Measurements from ENCODE around the gene EGLN3. TPM values are rescaled to one million over a fixed set of nuclear protein-coding genes. Genes with fewer than 3 reads are reported as not detected.

EGLN3 gene
- total and polyA plus RNA-seq, 8 donors = 13.9 to 71.2 (median 26.6) TPM

DNA sequence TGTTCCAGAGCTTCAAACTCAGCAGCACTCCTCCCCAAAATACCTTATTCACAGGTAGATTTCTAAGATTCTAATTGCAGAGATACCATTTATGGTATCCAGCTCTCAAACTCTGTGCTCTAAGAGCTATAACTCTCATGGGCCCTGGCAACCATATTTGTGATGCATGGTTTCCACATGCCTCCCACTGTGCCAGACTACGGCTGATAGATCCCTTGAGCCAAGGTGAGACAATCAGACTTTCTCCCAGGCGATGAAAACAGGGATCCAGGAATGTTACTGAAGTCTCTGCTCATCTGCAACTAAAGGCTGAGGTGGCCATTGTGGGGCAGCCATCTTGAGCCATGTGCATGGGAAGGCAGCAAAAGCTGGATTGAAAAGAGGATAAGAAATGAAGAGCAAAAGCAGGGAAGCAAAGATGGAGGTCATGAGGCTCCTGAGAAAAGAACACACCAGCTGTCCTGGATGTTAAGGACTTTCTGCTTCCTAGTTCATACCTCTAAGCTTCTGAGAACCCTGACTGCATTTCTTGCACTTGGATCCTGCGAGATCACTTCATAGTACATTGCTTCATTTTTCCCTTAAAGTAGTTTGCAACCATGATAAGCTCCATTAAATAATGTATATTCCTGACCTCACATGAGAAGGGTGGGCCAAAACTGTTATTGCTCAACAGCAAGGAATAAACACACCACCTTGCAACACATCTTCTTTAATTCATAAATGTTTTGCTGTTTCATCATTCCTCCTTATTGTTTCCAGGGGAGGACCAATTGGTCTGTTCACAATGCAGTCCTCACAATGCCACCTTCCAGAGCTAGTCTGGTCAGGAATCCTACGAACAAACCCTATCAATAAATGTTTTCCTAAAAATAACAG lies 5.4 kb downstream of the EGLN3 start:
- WGBS, 5 donors = 80 to 92% (median 91%) methylated on average over 4 of the region's 4 CpGs
- TF ChIP-seq, protein P1, sequence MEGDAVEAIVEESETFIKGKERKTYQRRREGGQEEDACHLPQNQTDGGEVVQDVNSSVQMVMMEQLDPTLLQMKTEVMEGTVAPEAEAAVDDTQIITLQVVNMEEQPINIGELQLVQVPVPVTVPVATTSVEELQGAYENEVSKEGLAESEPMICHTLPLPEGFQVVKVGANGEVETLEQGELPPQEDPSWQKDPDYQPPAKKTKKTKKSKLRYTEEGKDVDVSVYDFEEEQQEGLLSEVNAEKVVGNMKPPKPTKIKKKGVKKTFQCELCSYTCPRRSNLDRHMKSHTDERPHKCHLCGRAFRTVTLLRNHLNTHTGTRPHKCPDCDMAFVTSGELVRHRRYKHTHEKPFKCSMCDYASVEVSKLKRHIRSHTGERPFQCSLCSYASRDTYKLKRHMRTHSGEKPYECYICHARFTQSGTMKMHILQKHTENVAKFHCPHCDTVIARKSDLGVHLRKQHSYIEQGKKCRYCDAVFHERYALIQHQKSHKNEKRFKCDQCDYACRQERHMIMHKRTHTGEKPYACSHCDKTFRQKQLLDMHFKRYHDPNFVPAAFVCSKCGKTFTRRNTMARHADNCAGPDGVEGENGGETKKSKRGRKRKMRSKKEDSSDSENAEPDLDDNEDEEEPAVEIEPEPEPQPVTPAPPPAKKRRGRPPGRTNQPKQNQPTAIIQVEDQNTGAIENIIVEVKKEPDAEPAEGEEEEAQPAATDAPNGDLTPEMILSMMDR (IDR thresholded peaks at IDR 0.05) = no peak
- no peak for TF ChIP-seq EP300 (IDR thresholded peaks at IDR 0.05)
- no peak for TF ChIP-seq POLR2AphosphoS5 (IDR thresholded peaks at IDR 0.05)
- no peak for TF ChIP-seq POLR2A (IDR thresholded peaks at IDR 0.05)
- Histone ChIP-seq H3K4me3 (no peak overlapping the region), H3K27me3 (peaks cover 0 to 11% (median 0%) of the 10 kb centered on the region in 3 donors), H3K4me1 (peaks cover 35 to 90% (median 62%) of the 10 kb centered on the region in 4 donors), H3K9me3 (no peaks in the 10 kb centered on the region), H3K27ac (peak overlapping the region in 2 of 5 donors; percentile 52), H3K36me3 (no peaks in the 10 kb centered on the region)
- intact Hi-C loops (cut with DNase I; ENCODE audit: low total_unique reads) = no loop called here
- no peak for DNase-seq

DNA sequence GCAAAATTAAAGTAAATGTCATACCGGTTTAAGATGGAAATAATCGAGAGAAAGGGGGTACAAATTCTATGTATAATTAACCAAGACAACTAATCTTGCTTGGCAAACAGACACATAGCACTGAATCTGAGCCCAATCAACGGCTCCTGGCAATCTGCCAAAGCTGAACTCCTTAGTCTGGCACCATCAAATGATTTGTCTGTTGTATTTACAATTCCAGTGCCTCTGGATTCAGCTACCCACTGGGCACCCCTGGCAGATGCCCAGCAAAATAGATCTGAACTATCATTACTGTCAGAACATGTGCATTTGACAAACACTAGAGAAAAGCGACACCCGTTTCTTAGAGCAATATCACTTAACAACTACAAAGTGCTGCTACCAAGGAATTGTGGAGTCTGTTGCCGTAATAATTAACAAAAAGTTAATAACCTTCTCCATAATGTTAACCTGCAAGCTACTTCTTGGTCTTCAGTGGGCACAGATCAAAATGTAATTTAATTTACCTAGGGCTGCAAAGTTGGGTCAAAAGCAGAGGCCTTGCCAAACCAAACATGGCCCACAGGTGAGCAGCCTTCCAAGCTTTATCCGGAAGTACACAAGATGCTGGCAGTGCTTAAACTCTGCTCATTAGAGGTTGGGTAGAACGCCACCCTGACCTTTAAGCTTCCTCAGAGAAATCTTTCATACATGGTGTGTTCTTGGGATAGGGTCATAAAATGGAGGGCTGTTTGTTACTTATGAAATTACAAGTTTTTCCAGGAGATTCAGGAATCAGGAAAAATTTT lies 7.6 kb downstream of the EGLN3 start:
- H3K4me1 ChIP-seq = peaks cover 36 to 98% (median 76%) of the 10 kb centered on the region in 4 donors

DNA sequence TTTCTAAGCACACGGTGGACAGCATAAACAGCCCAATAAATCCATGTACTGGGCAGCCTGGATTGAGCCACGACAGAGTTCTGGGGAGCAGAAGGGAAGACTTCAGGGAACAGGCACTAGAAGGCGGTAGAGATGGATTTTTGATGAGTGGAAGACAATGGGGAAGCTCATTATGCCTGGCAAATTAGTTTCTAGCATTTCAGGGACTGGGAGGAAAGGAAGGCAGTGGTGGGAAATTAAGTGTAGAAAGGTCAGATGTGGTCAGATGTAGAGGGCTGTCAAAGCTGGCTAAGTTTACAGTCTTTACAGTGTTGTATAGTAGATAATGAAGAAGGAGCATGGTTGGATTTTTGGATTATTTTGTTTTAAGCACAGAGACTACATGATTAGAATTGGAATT lies 9.2 kb downstream of the EGLN3 start:
- peak overlapping the region in 2 of 5 donors; percentile 11 to 73 for H3K27ac ChIP-seq
- WGBS, 5 donors = 60 to 85% (median 72%) methylated on average over 3 of the region's 3 CpGs
- H3K4me3 ChIP-seq = no peak overlapping the region
- intact Hi-C loops (cut with DNase I; ENCODE audit: low total_unique reads) = no loop called here
- no peaks in the 10 kb centered on the region for H3K9me3 ChIP-seq
- H3K4me1 ChIP-seq = peaks cover 35 to 98% (median 71%) of the 10 kb centered on the region in 4 donors
- no peaks in the 10 kb centered on the region for H3K36me3 ChIP-seq
- no peaks in the 10 kb centered on the region for H3K27me3 ChIP-seq
- no peak for DNase-seq
- no peak for TF ChIP-seq EP300 (IDR thresholded peaks at IDR 0.05)
- TF ChIP-seq, protein P1 (IDR thresholded peaks at IDR 0.05) = no peak
- no peak for TF ChIP-seq POLR2AphosphoS5 (IDR thresholded peaks at IDR 0.05)
- no peak for TF ChIP-seq POLR2A (IDR thresholded peaks at IDR 0.05)

More for the DNA sequence above, 7.6 kb downstream of the EGLN3 start:
- WGBS, 5 donors = 29 to 34% (median 33%) methylated on average over 8 of the region's 8 CpGs
- no peaks in the 10 kb centered on the region for H3K36me3 ChIP-seq
- H3K27ac ChIP-seq = peak overlapping the region; percentile 34 to 74 (median 52)
- H3K9me3 ChIP-seq = no peaks in the 10 kb centered on the region
- intact Hi-C loops (cut with DNase I; ENCODE audit: low total_unique reads) = no loop called here
- H3K27me3 ChIP-seq = no peaks in the 10 kb centered on the region
- peak; percentile 69 to 73 for DNase-seq
- TF ChIP-seq POLR2AphosphoS5 (IDR thresholded peaks at IDR 0.05) (peak in 1 of 3 donors; percentile 65), POLR2A (IDR thresholded peaks at IDR 0.05) (no peak), EP300 (IDR thresholded peaks at IDR 0.05) (no peak)
- TF ChIP-seq, protein P1 (IDR thresholded peaks at IDR 0.05) = no peak
- no peak overlapping the region for H3K4me3 ChIP-seq

DNA sequence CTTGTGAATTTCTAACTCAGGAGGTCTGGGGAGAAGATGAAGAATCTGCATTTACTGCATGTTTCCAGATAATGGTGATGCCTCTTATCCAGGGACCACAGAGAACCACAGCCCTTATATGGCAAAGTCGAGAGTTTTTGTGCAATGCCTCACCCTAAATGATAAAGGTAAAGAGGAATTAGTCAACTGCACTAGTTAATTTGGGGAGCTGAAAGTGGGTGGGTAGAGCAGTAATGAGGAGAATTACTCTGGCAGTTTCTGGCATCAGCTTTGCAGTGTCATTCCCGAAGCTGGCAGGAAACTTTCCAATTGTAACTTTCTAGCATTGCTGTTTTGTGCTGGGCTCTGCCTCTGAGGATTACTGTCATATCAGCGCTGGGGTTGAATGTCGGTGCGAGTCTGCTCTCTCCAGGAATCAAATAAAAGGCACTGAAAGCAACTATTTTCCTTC lies 10.3 kb downstream of the EGLN3 start:
- DNase-seq = peak in 1 of 2 donors; percentile 34
- Histone ChIP-seq H3K9me3 (no peaks in the 10 kb centered on the region), H3K27ac (peak overlapping the region in 1 of 5 donors; percentile 46), H3K4me1 (peaks cover 27 to 91% (median 64%) of the 10 kb centered on the region in 4 donors), H3K27me3 (no peaks in the 10 kb centered on the region), H3K4me3 (no peak overlapping the region), H3K36me3 (no peaks in the 10 kb centered on the region)
- 32 to 52% (median 46%) methylated on average over 5 of the region's 5 CpGs for WGBS, 5 donors
- intact Hi-C loops (cut with DNase I; ENCODE audit: low total_unique reads) = no loop called here
- TF ChIP-seq, protein P1 (IDR thresholded peaks at IDR 0.05) = no peak
- no peak for TF ChIP-seq POLR2AphosphoS5 (IDR thresholded peaks at IDR 0.05)
- TF ChIP-seq EP300 (IDR thresholded peaks at IDR 0.05) = no peak
- TF ChIP-seq POLR2A (IDR thresholded peaks at IDR 0.05) = no peak
